HG02884 (cell line): ENCODE data around the gene SLC38A8.

Source experiments
- ATAC-seq: cut with Tn5 transposase; IDR thresholded peaks from one replicate; pipeline ENCODE4 v1.9.1; 2021; ENCODE audit warnings: mild to moderate bottlenecking, moderate library complexity; ENCODE audit not compliant: unreplicated experiment

SLC38A8 gene

DNA sequence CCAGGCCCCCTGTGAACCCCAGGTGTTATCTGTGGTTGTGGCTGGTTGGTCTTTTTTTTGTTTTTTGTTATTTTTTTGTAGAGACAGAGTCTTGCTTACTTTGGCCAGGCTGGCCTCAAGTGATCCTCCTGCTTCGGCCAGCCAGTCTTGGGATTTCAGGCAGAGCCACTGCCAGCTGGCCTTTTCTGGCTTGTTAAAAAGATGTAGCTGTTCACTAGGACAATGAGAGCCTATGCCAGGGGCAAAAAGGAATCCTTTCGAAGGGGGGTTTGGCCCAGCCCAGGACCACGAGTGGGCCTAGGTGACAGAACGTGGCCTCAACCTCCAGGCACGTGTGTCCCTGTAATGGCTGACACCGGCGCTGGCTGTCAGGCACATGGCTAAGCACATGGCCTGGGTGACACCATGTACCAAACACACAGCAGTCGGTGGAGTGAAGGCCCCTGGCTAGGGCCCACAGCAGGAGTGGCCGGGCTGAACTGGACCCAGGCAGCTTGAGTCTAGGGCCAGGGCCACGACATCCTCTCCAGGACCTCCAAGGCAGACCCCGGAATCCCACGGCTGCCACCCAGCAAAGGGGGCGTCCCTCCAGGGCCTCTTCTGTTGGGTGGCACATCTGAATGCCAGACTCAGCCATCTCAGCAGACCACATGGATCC is 6.9 kb upstream of the SLC38A8 start:
- ATAC-seq = no peak

DNA sequence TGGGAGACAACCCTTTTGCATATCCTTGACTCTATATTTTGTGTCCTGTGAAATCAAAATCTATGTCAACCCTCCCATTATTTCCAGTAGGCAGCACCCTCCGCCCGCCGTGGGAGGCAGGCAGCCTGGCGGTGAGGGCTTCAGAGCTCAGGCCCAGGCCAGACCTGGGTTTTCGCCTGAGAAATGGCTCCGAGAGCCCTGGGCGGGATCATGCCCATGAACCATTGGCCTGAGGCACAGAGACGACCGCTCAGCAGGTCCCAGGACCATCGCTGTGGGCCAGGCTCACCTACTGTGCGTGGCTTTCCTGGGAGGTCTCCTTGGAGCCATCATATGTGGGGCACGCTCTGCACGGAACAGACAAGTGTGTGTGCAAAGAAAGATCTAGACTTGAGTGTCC is 6.3 kb upstream of the SLC38A8 start:
- no peak for ATAC-seq

DNA sequence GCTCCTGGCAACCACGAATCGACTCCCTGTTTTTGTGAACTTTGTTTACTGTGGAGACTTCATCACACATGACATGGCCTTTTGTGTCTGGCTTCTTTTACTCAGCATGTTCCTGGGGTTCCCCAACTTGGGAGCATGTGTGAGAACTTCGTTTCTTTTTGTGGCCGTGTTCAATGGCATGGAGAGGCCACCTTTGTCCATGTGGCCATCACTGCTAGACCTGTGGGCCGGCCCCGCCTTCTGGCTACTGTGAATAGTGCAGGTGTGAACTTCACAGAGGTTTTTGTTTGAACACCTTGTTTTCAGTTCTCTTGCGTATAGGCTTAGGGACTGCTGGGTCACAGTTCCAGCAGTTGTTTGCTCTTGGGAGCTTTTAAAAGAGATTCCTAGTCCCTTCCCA is 5.7 kb upstream of the SLC38A8 start:
- ATAC-seq = no peak

DNA sequence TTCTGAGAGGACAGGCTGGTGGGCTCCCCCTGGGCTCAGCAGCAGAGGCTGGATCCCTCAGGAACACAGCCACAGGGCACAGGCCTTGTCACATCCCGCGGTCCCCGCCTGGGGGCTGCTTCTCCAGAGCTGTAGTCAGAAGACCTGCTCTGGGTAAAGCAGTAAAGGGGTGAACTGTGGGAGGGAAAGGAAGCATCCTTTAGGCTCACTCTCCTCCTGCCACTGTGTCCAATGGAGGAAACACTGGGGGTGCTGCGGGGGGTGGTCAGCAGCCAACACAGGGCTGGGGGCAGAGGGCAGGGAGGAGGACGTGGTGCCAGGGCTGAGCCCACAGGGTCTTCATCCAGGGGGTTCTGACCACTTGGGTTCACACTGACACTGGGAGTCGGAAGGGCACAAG is 5.0 kb upstream of the SLC38A8 start:
- no peak for ATAC-seq

DNA sequence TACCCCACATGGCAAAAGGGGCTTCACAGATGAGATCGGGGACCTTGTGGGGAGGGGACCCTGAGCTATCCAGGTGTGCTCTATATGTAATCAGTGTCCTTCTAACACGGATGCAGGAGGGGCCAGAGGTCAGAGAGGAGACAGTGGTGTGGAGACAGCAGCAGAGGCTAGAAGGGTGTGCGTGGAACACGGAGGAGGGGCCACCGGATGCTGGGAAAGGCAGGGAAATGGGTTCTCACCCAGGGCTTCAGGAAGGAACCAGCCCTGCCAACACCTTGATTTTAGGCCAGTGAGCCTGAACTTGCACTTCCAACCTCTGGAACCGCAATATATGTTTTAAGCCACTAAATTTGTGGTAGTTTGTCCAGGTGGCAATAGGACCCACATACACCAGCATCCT is 4.6 kb upstream of the SLC38A8 start:
- no peak for ATAC-seq

DNA sequence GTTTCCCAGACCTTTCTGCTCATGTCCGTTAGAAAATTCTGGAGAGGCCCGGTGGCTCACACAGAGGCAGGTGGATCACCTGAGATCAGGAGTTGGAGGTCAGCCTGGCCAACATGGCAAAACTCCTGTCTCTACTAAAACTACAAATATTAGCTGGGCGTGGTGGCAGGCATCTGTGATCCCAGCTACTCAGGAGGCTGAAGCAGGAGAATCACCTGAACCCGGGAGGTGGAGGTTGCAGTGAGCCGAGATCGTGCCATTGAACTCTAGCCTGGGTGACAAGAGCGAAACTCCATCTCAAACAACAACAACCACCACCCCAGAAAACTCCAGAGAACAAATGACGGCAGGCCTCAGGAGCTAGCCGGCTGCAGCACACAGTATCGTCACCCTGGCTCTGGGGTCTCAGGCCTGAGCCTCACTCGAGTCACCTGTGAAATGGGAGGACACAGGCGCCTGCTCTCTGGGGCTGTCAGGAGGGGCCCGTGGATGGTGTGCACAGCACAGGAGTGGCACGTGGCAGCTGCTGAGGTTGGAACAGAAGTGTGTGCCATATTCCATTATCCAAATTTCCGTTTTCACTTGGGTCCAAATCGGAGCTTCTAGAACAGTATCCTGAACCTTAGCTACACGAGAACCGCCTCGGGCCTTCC is 3.3 kb upstream of the SLC38A8 start:
- ATAC-seq = no peak

DNA sequence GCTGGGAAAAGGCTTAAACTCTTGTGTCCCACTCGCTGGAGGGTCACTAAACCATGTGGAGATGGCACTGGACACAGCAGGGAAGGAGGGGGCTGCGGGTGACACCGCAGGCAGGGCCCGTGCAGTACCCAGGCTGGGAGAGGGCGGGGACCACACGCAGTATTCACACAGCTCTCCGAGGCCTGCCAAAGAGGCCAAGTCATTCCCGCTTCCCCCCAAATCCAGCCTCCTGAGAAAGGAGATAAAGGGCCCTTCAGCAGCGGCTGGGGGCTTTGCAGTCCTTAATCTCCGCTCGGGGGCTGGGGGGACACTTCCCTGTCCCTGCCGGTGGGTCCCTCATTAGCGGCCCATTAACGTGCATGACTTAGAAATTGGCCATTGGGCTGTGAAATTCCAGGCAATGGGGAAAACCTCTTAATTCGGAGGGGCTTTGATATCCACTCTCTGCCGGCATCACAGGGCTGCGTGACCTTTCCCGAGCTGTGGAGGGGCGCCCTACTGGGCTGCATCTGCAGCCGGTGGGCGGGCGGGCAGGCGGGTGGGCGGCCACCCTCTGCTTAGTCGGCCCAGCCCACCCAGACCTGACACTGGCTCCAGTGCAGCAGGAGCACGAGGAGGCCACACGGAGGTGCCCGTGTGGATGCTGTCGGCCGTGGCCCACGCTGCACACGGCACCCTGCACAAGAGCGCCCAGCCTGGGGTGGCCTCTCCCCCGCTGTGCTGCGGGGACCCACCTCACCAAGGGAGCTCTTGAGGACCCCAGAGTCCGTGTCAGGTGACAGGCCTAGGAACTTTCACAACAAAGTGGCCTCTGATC is 2.6 kb upstream of the SLC38A8 start:
- no peak for ATAC-seq

DNA sequence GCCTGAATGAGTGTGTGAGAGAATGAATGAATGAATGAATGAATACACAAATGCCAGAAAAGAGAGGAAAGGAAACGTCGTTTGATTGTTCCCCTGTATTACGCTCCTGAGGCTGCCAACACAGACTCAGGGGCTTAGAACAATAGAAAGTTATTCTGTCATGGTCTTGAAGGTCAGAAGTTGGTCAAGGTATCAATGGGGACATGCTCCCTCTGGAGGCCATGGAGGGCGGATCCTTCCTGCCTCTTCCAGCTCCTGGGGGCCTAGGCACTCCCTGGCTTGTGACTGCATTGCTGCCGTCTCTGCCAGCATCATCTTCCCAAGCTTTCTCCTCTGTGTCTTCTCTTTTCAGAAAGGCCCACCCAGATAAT is 1.5 kb upstream of the SLC38A8 start:
- no peak for ATAC-seq

DNA sequence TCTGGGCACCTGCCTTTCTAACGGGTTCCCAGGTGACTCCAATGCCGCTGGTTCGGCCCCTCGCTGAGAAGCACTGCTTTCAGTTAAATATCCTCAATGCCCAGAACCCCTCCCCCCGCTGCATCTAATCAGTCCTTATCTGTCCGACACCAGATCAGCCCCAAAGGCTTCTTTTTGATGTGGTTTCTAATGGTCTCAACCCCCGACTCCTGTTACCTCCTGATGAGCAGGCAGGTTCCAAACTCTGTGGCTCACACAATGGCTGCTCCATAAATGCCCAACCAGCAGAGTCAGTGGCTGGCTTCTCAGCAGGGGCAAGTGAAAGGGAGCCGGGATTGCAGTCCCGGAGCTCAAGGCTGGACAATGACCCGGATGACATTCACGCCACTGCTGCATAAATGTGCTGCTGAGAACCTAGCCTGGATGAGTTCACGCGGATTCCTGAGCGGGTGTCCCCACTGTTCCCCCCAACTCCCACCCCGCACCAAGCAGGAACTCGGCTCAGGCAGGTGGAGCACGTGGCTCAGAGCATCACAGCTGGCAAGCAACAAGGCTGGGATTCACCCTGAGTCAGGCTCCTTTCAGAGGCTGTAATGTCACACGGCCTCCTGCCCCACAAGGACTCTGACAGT is 1.0 kb upstream of the SLC38A8 start:
- ATAC-seq = no peak

DNA sequence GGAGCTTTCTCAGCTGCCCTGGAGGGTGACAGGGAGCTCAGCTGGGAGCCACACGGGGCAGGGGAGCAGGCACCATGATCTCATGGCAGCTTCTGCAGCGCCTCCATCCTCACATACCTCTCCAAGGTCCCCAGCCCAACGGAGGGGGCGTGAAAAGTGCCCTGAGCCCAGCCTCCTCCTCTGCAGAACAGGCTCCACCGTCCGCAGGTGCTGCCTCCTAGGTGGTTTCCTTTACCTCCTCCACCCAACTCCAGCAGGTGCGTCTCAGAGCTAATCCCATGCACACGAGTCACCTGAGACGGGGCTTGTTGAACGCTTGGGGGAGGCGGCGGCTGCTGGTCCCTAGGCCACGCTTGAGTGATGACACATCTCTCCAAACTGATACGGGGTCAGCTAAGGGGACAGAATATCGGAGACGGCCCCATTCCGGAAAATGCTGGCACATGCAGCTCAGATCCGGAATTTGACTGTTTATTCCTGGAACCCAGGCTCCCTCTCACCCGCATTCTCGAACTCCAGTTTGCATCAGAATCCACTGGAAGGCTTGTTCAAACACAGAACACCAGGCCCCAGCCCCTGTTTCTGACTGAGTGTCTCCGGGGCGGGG is 387 bp upstream of the SLC38A8 start:
- no peak for ATAC-seq

DNA sequence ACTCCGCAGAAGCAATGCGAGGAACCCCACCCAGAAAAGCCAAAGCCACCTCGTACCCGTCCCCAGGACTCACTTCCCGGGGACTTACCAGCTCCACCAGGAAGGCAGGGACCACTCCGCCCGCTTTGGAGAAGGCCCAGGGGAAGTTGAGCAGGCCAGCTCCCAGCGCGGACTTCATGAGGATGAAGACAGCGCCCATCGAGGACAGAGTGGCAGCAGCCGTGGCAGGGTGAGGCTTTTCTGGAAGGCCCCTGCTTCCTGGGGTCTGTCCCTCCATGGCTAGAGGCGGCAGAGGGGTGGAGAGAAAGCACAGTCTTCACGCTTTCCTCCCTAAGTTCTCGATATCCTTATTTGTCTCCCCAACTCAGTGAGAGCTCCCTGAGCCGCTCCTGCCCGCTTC is 714 bp downstream of the SLC38A8 start:
- ATAC-seq = no peak

DNA sequence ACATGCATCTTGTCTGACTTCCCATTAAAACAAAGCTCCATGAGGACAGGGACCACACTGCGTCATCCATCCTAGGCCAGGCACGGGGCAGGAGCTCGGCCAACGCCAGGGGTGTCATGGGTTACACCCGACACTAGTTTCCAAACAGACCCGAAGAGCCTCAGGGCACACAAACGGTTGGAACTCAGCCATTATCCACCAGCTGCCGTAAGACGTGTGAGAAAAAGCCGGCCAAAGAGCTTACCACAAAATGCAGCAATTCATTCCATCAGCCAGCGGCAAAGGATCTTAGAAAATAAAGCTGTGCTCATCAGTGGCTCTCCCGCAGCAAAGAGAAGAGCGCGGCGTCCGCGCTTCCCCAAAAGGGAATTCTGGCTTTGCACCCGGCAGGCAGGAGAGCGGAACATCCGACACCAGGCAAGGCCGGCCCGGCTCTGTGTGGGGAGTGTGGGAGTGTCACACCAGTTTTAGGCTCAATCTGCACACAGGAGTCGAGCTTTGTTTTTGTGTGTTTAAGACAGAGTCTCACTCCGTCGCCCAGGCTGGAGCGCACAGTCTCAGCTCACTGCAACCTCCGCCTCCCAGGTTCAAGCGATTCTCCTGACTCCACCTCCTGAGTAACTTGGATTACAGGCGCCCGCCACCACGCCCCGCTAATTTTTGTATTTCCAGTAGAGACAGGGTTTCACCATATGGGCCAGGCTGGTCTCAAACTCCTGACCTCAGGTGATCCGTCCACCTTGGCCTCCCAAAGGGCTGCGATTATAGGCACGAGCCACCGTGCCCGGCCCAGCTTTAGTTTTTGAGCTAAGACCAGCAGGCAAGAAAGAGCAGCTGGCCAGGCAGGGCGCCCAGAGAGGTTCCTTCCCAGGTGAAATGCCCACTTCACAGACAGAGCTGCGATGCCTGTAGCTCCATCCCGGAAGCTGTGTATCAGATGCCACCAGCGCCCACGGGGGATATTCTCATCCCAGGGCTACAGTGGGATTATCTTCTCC is 1.5 kb downstream of the SLC38A8 start:
- no peak for ATAC-seq

DNA sequence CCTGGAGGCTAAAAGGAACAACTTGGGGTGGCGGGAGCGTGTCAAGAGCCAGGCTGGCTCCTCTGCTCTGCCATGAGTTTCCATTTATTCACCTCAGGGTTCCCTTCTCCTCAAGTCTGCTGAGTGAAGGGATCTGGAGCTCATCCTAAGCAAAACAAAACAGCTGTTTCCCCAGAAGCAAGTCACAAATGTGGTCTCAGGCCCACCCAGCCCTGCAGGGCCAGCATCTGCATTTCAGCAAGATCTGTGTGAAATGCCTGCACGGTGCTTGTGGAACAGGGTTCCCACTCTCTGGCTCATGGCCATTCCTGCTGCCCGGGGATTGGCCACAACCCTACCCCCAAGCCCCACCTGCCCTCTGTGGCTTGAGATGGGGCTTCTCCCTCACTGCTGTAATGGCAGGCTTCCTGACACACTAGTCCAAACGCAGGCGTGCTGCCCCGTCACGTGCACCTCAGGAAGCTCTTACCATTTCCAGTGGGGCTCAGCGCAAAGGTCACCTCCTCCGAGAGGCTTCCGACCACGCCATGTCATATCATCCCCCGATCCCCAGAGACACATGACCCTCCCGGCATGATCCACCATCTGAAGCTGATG is 2.3 kb downstream of the SLC38A8 start:
- no peak for ATAC-seq

DNA sequence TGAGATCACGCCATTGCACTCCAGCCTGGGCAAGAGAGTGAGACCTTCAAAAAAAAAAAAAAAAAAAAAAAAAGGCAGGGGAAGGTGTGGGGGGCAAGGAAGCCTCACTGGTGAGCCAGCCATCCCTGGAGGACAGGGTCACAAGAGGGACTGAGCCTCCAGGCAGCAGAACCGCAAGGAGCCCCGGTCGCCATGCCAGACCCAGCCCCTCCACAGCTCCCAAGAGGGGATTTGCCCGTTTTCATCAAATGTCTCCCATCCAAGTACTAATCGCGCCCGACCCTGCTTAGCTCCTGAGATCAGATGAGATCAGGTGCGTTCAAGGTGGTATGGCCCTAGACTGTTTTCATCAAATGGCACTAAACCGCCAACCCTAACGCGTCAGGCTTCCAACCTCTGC is 2.9 kb downstream of the SLC38A8 start:
- no peak for ATAC-seq

DNA sequence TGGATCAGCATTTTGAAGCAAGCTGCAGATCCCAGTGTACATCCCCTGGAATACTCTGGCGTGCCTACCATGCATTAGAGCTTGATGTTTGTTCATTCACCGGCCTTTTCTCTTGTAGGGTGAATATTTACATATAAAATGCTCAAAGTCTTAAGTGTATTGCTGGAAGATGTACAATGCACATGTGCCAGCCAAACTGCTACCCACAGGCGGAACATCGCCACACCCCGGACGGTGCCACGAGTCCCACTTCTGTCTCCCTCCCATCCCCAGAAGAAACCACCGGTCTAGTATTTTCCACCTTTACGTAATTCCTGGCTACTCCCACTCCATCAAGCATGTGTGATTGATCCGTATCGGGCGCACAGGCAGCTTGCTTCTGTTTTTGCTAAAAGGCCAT is 4.1 kb downstream of the SLC38A8 start:
- ATAC-seq = no peak

DNA sequence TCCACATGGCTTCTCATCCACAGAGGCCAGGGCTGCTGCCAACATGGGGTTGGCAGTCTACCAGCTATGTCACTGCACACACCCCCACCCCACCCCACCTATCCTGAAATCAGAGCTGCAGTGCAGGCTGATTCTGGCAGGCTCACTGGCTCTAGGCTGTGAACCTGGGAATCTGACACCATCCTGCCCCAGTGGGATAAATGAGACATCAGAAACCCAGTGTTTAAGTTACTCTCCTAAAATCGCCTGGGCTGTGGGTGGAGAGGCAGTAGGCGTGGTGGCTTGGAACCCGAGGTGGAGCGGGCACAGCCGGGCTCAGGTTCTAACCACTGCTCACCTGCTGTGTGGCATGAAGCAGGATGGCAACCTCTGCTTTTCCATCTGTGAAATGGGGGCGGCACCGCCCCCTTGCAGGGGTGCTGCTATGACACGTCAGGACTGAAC is 5.6 kb downstream of the SLC38A8 start:
- no peak for ATAC-seq

DNA sequence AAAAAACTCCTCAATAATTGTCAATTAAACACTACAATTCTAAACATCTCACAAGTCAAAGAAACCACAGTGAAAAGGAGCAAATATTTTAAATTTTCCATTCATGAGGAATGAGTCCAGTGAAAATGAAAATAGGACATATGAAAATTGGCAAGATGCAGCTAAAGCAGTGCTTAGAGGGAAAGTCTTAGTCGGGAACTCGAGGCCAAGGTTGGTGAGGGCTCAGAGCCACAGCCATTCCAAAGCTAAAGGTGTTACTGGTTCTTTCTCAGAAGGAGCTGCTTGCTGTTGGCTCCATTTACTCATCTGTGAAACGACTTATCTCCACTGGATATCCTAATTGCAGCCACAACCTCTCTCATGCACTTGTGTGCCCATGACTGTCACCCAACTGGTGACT is 6.5 kb downstream of the SLC38A8 start:
- no peak for ATAC-seq

DNA sequence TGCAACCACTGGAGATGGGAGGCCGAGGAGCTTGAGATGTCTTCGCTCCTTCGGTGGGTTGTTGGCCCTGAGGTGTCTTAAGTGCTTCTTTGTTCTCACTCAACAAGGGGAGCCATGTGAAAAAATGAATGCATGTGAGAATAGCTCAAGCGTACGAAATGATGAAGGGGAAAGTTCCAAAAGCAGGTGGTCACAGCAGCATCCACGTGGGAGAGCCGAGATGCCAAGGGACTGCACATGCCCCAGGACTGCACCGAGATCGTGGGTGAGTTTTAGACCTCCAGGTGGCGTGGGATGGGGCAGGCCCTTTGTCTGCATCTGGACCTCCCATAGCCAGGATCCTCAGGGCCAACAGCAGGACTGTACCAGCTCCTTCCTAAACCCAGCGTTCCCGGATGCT is 8.1 kb downstream of the SLC38A8 start:
- ATAC-seq = no peak
